Activated CD4-positive, alpha-beta T cell treated with anti-CD3 and anti-CD28 coated beads, Interleukin-2, amount 10 ng/mL, durations not matched to agents 7 days and 5 days (primary cell): ENCODE results near the gene HARS1. TPM values are rescaled to one million over a fixed set of nuclear protein-coding genes. Genes with fewer than 3 reads are reported as not detected.
"Not testable (repeated sequence)": the region's sequence is repeated elsewhere in the genome, so short reads cannot be mapped to it uniquely, and the experiment has no call there.

Experiments used
- CTCF ChIA-PET: fragments of 350-600 bp; sonication (Branson Sonifier 250); formaldehyde crosslinking; loops from one replicate; lab custom pipeline; 2021; ENCODE audit warnings: antibody characterized with exemption; lab: Charles Lee
- POLR2A ChIA-PET: fragments of 350-600 bp; sonication (Branson Sonifier 250); formaldehyde crosslinking; loops from one replicate; lab custom pipeline; 2021; ENCODE audit warnings: antibody characterized with exemption; lab: Charles Lee
- DNase-seq: peaks from one replicate; pipeline ENCODE4 v3.0.0-alpha.2; 2020
- H3K27ac Mint-ChIP-seq: one replicate; pipeline ENCODE4 v1.8.0; 2021; ENCODE audit warnings: mild to moderate bottlenecking, moderate library complexity, mixed read lengths
- H3K27me3 Mint-ChIP-seq: one replicate; pipeline ENCODE4 v1.8.0; 2021; ENCODE audit warnings: mixed read lengths
- H3K36me3 Mint-ChIP-seq: one replicate; pipeline ENCODE4 v1.8.0; 2021; ENCODE audit warnings: low read depth, mixed read lengths
- H3K4me1 Mint-ChIP-seq: one replicate; pipeline ENCODE4 v1.8.0; 2021; ENCODE audit warnings: mixed read lengths
- H3K4me3 Mint-ChIP-seq: one replicate; pipeline ENCODE4 v1.8.0; 2021; ENCODE audit warnings: mild to moderate bottlenecking, moderate library complexity, mixed read lengths
- H3K9me3 Mint-ChIP-seq: one replicate; pipeline ENCODE4 v1.8.0; 2021; ENCODE audit warnings: mixed read lengths
- total RNA-seq, 2 experiments: library from RNA; stranded (reverse); gene quantifications; one replicate each; pipeline ENCODE4 v1.2.3, GENCODE V29; 2021

Gene HARS1
- total RNA-seq = 10 to 100 TPM; 71.5 to 76.5 TPM

- H3K27ac Mint-ChIP-seq = peak within 1 kb of the TSS; percentile 97
- no peaks in the 10 kb centered on the region for H3K27me3 Mint-ChIP-seq
- peaks cover 56% of the 10 kb centered on the region for H3K36me3 Mint-ChIP-seq
- no peaks in the 10 kb centered on the region for H3K9me3 Mint-ChIP-seq
- peak; percentile 87 for DNase-seq
- H3K4me3 Mint-ChIP-seq = peak within 1 kb of the TSS; percentile 99
- ChIA-PET POLR2A (interaction anchor here (0.5 to 1.1 kb wide), 4 partner anchors 9 to 44 kb away, joined by 3 read pairs; partner anchors contain the start of genes IK and NDUFA2), CTCF (interaction anchor here (0.7 to 3.3 kb wide), 10 partner anchors 9 to 162 kb away, joined by 3 to 14 read pairs (median 3); partner anchors contain the start of genes IK, NDUFA2 and ZMAT2)
- H3K4me1 Mint-ChIP-seq = peaks cover 44% of the 10 kb centered on the region
Observed at GRCh38 chr5:140690941-140691924, at the start of gene HARS1, which contains the start of gene HARS2. Gene HARS1, minus strand, starts transcription at chr5:140691370. Its CDS starts 66 bp downstream, at chr5:140691304. Gene HARS2, plus strand, starts transcription at chr5:140691455. Its CDS starts 194 bp downstream, at chr5:140691649.

- Mint-ChIP-seq H3K27ac (no peak overlapping the region), H3K4me1 (no peaks in the 10 kb centered on the region), H3K36me3 (no peaks in the 10 kb centered on the region), H3K27me3 (peaks cover 9% of the 10 kb centered on the region), H3K4me3 (no peak overlapping the region), H3K9me3 (peaks cover 2% of the 10 kb centered on the region)
- ChIA-PET CTCF (no interaction called here), POLR2A (no interaction called here)
- DNase-seq = no peak
Observed at GRCh38 chr5:140737486-140737885, 46.3 kb upstream of the HARS1 start.

- ChIA-PET POLR2A (no interaction called here), CTCF (no interaction called here)
- no peak for DNase-seq
- peaks cover 9% of the 10 kb centered on the region for H3K27me3 Mint-ChIP-seq
- H3K27ac Mint-ChIP-seq = no peak overlapping the region
- H3K9me3 Mint-ChIP-seq = peaks cover 2% of the 10 kb centered on the region
- H3K36me3 Mint-ChIP-seq = no peaks in the 10 kb centered on the region
- no peaks in the 10 kb centered on the region for H3K4me1 Mint-ChIP-seq
- H3K4me3 Mint-ChIP-seq = no peak overlapping the region
Observed at GRCh38 chr5:140734354-140734753, 43.2 kb upstream of the HARS1 start.

- no peak for DNase-seq
- no peaks in the 10 kb centered on the region for H3K36me3 Mint-ChIP-seq
- no peak overlapping the region for H3K27ac Mint-ChIP-seq
- peaks cover 2% of the 10 kb centered on the region for H3K9me3 Mint-ChIP-seq
- POLR2A ChIA-PET = no interaction called here
- peaks cover 12% of the 10 kb centered on the region for H3K27me3 Mint-ChIP-seq
- H3K4me1 Mint-ChIP-seq = no peaks in the 10 kb centered on the region
- CTCF ChIA-PET = no interaction called here
- H3K4me3 Mint-ChIP-seq = no peak overlapping the region
Observed at GRCh38 chr5:140733098-140733497, 41.9 kb upstream of the HARS1 start.

GRCh38 chr5:140725799-140726471 is 34.8 kb upstream of the HARS1 start:
- H3K9me3 Mint-ChIP-seq = no peaks in the 10 kb centered on the region
- H3K36me3 Mint-ChIP-seq = no peaks in the 10 kb centered on the region
- peak; percentile 67 for DNase-seq
- peaks cover 15% of the 10 kb centered on the region for H3K4me1 Mint-ChIP-seq
- H3K4me3 Mint-ChIP-seq = peak overlapping the region; percentile 61
- ChIA-PET CTCF (interaction anchor here (0.6 to 1.3 kb wide), 5 partner anchors 15 to 1009 kb away, joined by 3 to 4 read pairs (median 3); partner anchors contain the start of gene TAF7), POLR2A (interaction anchor here (1.2 kb wide), 1 partner anchor 325 kb away, joined by 5 read pairs; the partner anchor contains the start of gene ANKHD1)
- peaks cover 32% of the 10 kb centered on the region for H3K27me3 Mint-ChIP-seq
- peak overlapping the region; percentile 75 for H3K27ac Mint-ChIP-seq

- POLR2A ChIA-PET, H3K27ac Mint-ChIP-seq, H3K9me3 Mint-ChIP-seq, H3K36me3 Mint-ChIP-seq, DNase-seq, H3K4me3 Mint-ChIP-seq: not testable (repeated sequence)
- Mint-ChIP-seq H3K27me3 (peaks cover 27% of the 10 kb centered on the region), H3K4me1 (peaks cover 17% of the 10 kb centered on the region)
- CTCF ChIA-PET = interaction anchor here (0.6 to 2.9 kb wide), 6 partner anchors 159 to 477 kb away, joined by 3 to 7 read pairs (median 4); no protein-coding TSS in a partner anchor
Observed at GRCh38 chr5:140721395-140721794, 30.2 kb upstream of the HARS1 start.

GRCh38 chr5:140720738-140721137 is 29.6 kb upstream of the HARS1 start:
- H3K4me3 Mint-ChIP-seq, DNase-seq, H3K36me3 Mint-ChIP-seq, H3K27ac Mint-ChIP-seq, H3K9me3 Mint-ChIP-seq, POLR2A ChIA-PET: not testable (repeated sequence)
- H3K27me3 Mint-ChIP-seq = peaks cover 23% of the 10 kb centered on the region
- peaks cover 12% of the 10 kb centered on the region for H3K4me1 Mint-ChIP-seq
- CTCF ChIA-PET = interaction anchor here (0.6 to 3.2 kb wide), 9 partner anchors 12 to 497 kb away, joined by 3 to 9 read pairs (median 4); partner anchors contain the start of gene SLC4A9

GRCh38 chr5:140718266-140718592 is 27.1 kb upstream of the HARS1 start:
- ChIA-PET CTCF (interaction anchor here (1.3 to 3.2 kb wide), 3 partner anchors 355 to 474 kb away, joined by 4 to 8 read pairs (median 7); partner anchors contain the start of gene SLC4A9), POLR2A (no interaction called here)
- Mint-ChIP-seq H3K9me3 (no peaks in the 10 kb centered on the region), H3K27me3 (peaks cover 19% of the 10 kb centered on the region), H3K4me3 (no peak overlapping the region), H3K36me3 (no peaks in the 10 kb centered on the region), H3K27ac (no peak overlapping the region), H3K4me1 (peaks cover 7% of the 10 kb centered on the region)
- no peak for DNase-seq

- H3K27ac Mint-ChIP-seq, CTCF ChIA-PET, H3K9me3 Mint-ChIP-seq, H3K27me3 Mint-ChIP-seq, H3K4me3 Mint-ChIP-seq, DNase-seq, H3K36me3 Mint-ChIP-seq, POLR2A ChIA-PET: not testable (repeated sequence)
- peaks cover 17% of the 10 kb centered on the region for H3K4me1 Mint-ChIP-seq
Observed at GRCh38 chr5:140716238-140716637, 25.1 kb upstream of the HARS1 start.

- no peak overlapping the region for H3K27ac Mint-ChIP-seq
- DNase-seq = no peak
- CTCF ChIA-PET = no interaction called here
- H3K4me1 Mint-ChIP-seq = peaks cover 26% of the 10 kb centered on the region
- H3K27me3 Mint-ChIP-seq = peaks cover 3% of the 10 kb centered on the region
- POLR2A ChIA-PET = no interaction called here
- H3K4me3 Mint-ChIP-seq = no peak overlapping the region
- H3K9me3 Mint-ChIP-seq = no peaks in the 10 kb centered on the region
- no peaks in the 10 kb centered on the region for H3K36me3 Mint-ChIP-seq
Observed at GRCh38 chr5:140713562-140714094, 22.5 kb upstream of the HARS1 start.

- peaks cover 3% of the 10 kb centered on the region for H3K27me3 Mint-ChIP-seq
- no peak for DNase-seq
- POLR2A ChIA-PET = interaction anchor here (0.7 to 0.9 kb wide), 2 partner anchors 21 to 26 kb away, joined by 3 read pairs; partner anchors contain the start of genes HARS1 and HARS2
- CTCF ChIA-PET = interaction anchor here (0.7 to 1.2 kb wide), 6 partner anchors 10 to 467 kb away, joined by 3 to 4 read pairs (median 3); partner anchors contain the start of genes IK, NDUFA2 and ZMAT2
- peak overlapping the region; percentile 92 for H3K4me3 Mint-ChIP-seq
- H3K27ac Mint-ChIP-seq = no peak overlapping the region
- H3K4me1 Mint-ChIP-seq = peaks cover 26% of the 10 kb centered on the region
- H3K9me3 Mint-ChIP-seq = no peaks in the 10 kb centered on the region
- no peaks in the 10 kb centered on the region for H3K36me3 Mint-ChIP-seq
Observed at GRCh38 chr5:140711794-140712193, 20.6 kb upstream of the HARS1 start.
